ENCODE measurements around the gene CGREF1.

Gene CGREF1

DNA sequence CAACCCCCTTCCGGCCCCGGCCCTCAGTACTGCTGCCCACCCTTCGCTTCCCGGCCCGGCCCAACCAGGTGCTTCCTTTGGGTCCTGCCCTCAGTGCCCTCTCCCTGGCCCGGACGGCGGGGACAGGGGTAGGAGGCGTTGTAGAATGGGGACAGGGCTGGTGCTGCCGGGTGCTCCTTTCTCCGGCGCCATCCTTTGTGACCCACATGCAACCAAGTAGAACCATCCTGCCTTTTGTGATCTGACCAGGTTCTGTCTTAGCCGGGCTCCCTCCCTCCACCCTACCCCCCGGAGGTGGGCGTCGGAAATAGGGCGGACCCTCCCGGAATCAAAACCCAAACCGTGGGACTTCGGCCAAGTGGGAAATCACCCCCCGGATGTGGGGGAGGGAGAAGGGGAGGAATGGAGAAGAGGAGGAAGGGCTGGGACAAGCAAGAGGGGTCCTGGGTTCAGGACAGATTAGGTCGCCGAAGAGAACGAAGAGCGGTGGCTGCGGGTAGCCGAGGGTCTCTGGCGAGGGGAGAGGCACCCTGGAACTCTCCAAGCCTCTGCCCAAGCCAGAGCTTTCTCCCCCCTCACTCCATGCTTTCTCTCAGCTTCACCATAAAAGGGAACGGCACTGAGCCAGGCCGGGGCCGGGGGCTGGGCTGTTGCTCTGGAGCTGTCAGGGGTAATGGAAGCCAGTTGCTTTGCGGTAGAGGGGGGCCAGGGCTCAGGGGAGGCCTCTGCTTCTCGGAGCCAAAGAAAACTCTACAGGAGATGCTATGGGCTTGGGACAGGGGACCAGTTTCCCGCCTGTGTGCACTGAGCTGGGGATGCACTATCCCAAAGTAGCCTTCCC, 46.7 kb downstream of the CGREF1 start:
- peak; percentile 33 to 44 for DNase-seq

DNA sequence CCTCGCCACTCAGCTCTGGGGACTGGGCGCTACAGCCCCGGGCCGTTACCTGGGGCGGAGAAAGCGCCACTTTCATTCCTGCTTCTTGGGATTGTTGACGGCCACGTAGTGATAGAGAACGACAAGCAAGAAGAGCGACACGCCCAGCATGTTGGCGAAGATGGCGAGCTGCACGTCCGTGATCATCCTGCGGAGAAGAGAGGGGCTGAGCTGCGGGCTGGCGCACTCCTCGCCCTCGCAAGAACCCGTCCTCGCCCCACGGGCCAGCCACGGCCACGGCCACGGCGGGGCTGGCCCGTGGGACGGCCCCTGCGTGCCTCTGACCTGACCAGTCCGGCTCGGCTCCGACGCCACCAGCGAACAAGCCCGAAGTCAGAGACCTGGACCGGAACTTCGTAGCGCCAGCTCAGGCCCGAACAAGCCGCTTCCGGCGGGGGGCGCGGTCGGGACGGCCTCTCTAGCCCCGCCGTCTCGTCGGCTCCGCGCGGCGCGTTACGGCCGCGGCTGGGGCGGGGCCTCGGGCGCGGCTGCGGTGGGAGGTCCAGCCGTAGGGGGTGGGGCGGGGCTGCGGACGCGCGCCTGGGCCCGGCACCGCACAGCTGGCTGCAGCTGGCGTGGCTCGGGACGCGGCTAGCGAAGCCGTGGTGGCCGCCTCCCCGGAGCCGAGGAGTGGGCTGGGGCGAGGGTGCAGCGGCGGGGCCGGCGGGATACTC, 47.5 kb downstream of the CGREF1 start, which contains the start of gene OST4:
Gene OST4 (minus strand): TSS at position 378 of the 713 bp plus-strand sequence.
- DNase-seq, result peak; percentile 84 to 86

- DNase-seq, result no peak
Measured at GRCh38 chr2:27070653-27071276, 48.2 kb downstream of the CGREF1 start.

DNA sequence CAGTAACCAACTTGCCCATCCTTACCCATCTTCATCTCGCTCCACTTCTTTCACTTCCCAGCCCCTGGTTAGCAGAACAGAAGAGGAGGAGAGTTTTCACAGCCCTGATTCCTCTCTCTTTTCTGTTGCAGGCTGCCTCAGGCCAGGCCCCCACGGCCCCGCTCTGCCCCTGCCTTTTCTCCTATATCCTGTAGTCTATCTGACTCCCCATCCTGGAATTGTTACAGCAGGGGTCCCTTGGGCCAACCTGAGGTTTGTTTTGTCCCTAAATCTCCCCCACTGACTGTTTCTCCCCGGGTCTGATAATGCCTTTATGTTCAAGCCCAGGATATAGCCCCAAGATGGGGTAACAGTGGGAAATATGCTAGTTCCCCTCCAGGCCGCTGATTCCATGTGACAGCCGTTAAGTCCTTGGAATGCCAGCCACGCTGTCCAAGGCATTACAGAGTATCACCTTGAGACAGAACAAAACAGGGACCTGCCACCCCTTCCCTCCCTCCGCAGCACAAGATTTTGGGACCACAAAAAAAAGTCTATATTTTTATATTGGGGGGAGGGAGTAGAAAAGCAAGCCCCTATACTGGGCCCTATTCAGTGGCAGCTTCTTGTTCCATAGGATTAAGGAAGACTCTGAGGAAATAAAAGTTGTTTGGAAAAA, 48.8 kb downstream of the CGREF1 start:
- DNase-seq, result no peak

DNA sequence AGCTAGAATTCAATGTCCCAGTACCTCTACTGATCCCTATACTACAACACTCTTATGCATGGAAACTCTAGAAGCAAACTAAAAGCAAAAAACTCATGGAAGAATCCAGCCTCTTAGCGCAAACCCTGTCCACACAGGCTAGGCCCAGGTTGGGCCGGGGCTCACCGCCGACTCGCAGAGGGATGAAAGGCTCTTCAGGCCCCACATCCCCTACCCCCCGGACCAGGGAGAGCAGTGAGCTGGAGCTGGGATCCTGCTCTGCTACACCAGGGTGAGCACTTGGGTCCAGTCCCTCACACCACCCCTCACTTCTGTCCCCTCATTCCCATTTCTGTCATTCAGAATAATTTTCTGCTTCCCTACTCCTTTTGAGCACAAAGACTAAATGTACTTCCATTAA, 49.5 kb downstream of the CGREF1 start:
- no peak for DNase-seq

DNA sequence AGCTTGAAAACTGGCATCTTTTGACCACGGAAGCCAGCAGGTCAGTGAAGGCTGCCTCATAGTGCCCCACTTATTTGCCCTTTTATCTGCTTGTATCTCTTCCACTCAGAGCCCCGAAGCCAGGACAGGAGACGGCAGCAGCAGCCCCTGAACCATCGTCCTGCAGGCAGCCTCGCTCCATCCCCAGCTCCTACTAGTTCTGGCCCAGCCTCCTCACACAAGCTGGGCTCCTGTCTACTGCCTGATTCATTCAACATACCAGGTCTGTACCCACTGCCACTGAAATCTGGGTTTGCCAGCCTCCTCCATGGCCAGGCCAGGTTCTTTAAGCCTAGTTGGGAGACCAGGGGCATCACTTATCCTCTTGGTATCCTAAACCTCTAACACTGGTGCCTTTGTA, 51.5 kb downstream of the CGREF1 start:
- no peak for DNase-seq

- no peak for DNase-seq
Measured at GRCh38 chr2:27065128-27065527, 53.8 kb downstream of the CGREF1 start.

DNA sequence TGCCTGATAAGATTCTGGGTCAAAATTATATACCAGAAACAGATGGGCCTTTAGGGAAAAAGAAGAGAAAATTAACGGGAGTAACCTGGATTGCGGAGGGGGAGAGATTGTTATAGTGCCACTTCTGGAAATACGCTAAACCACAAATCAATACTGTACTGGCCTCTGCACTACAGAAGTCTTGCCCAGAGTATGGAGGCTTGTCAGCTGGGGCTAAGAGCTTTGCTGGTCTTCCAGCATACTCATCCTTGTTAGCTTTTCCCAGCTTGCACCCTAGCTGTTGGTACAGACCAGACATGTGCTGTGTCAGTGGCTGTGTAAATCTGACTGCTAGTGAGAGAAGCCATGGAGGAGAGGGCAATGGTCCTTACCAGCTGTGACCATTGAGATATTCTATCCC, 58.6 kb downstream of the CGREF1 start:
- DNase-seq, result no peak

DNA sequence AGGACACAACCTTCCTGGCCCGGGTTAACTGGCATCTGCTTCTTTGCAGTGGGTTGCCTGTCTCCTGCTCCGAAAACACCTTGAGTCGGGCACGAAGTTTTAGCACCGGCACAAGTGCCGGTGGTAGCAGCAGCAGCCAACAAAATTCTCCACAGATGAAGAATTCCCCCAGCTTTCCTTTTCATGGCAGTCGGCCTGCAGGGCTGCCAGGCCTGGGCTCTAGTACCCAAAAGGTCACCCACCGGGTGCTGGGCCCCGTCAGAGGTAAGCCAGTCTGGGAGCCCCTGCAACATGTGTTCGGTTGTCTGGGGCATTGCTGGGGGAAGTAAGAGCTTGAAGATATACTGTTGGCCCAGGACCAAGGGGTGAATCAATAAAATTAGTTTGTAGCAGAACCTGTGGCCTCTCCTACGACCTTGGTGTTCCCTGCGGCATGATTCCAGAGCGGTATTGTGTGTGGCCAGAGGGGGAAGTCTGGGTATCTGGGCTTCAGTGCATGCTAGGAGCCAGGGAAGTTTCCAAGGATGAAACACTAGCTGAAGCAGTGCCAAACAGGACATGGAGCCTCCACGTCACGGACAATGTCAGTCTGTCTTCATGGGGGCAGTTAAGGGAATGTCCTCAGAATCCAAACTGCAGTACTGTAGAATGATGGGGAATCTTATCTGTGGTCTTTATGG, 59.6 kb downstream of the CGREF1 start:
- DNase-seq, result no peak

- no peak for DNase-seq
Measured at GRCh38 chr2:27058210-27058609, 60.7 kb downstream of the CGREF1 start.

DNA sequence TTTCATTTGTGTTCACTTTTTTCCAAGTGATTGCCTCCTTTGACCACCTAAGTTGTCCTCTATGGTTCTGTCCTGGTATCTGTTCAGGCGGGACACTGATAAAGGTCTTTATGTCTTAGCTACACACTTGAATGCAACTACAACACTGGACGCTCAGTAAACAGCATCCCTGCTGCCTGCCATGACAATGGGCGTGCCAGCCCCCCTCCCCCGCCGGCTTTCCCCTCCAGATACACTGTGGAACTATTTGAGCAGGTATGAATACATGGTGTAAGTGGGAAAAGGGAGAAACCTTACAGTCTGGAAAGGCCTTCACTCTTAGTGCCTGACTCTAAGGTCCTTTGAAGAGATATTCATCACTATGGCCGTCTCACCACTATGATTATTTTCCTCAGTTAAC, 61.7 kb downstream of the CGREF1 start:
- no peak for DNase-seq

DNA sequence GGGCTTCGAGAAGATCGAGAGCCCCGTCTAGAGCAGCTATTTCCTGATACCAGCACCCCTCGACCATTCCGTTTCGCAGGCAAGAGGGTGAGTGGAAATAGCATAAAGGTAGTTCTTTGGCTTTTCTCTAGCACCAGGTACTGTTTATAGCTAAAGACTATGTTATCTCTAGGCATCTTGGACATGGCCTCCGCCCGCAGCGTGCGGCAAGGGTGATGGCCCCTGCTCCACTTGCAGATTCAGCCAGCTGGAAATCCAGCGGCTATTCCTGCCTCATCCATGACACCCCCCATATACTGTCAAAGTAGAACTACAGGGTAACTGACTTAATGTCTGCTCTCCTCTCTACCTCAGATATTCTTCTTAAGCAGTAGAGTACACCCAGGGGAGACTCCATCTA, 64.2 kb downstream of the CGREF1 start:
- DNase-seq, result no peak

GRCh38 chr2:27053776-27054175, 65.2 kb downstream of the CGREF1 start:
- DNase-seq, result no peak

- no peak for DNase-seq
Measured at GRCh38 chr2:27053321-27053720, 65.6 kb downstream of the CGREF1 start.

GRCh38 chr2:27051902-27052645, 66.9 kb downstream of the CGREF1 start:
- peak in 1 of 2 donors; percentile 39 for DNase-seq

DNA sequence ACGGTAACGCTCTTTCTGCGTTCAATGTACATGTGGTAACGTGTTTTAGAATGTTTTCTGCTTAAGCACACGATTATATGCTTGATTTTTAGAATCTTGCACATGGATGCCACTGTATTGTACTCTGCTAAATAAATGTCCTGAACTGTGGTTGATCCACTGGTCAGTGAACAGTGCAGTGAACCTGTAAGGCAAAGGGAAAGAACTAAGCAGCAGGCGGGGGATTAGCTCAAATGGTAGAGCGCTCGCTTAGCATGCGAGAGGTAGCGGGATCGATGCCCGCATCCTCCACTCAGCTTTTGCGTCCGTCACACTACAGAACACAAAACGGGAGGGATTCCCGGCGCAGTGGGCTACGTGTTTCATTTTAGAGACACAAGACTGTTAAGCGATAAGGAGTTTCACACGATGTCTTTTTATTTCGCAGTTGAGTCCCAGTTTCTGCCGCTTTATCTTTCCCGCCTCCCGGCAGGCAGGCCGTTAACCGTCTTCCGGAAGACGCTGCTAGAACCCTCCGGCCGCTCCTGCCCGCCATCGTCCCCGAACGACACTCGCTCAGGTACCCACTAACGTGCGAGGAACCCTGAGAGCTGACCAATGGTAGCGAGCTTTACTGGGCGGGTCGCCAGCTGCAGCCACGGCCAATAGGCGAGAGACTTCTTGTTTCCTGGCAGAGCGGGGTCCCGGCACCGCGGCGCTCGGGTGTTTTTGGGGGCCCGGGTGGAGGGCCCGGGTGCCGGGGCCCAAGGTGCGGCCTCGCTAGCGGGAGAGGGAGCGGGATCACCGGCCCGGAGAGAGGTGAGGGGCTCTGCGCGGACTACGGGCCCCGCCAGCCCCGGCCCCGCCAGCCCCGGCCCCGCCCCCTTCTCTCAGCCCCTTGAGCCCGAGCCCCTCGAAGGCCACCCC, 67.7 kb downstream of the CGREF1 start, which contains the start of gene AGBL5:
Gene AGBL5 (plus strand): TSS at position 673 of the 906 bp plus-strand sequence. CDS start 1,291 bp downstream, outside the sequence.
- DNase-seq, result peak; percentile 93 to 95

Measured in activated CD4-positive, alpha-beta T cell treated with anti-CD3 and anti-CD28 coated beads for 4 hours (primary cell).